CD4-positive, alpha-beta T cell treated with Interleukin-21 for 1 hour (primary cell): ENCODE measurements around the gene DMKN.

Experiments
- DNase-seq: peaks from one replicate; pipeline ENCODE4 v3.0.0-alpha.2; 2020

DMKN gene

GRCh38 chr19:35513628-35514281, at the start of gene DMKN:
DMKN (minus strand) TSS chr19:35513649; CDS start chr19:35513475, 174 bp downstream.
- DNase-seq = no peak

DNA sequence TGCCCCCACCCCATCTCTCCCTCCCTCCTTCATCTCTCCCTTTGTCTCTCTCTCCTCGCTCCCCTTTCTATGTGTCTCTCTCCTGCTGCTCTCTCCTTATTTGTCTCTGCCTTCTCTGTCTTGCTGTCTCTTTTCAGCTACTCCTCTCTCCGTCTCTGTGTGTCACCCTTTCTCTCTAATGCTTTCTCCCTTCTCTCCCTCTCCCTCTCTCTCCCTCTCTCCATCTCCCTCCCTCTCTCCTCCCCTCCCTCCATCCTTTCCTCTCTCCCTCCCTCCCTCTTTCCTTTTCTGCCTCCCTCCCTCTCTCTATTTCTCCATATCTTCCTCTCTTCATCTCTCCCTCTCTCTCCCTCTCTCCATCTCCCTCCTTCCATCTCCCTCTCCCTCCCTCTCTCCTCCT, 49.3 kb upstream of the DMKN start:
- no peak for DNase-seq

DNA sequence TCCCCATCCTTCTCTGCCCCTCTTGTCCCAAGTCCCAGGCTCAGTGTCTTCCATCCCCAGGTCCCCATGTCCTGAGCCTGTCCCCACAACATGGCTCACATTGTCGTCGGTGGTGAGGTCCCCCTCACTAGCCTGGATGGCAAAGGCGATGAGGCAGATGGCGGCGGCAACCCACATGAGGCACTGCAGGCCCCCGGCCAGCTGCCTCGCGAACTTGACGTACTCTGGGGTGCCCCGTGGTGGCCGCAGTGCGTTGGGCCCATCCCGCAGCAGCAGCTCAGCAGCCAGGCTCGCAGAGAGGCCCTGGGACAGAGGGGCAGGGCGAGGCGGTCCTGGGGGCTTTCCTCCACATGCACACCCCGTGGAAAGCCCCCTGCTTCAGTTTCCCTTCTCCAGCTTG, 48.9 kb upstream of the DMKN start:
- DNase-seq = no peak

DNA sequence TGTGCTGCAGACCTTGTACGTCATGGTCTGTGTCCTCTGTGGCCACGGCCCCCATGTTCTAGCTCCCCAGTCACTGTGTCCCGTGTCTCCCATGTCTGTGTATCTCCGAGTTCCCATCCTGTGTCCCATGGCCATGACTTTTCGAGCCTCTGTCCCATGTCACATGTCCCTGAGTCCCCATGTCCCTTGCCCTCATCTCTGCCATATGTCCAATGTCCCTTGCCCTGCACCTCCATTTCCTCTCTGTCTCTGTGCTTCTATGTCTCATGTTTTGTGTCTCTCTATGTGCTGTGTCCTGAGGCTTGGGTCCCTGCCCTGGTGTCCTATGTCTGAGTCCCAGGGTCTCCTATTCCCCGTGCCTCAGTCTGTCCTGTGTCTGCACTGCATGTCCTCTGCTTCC, 48.0 kb upstream of the DMKN start:
- DNase-seq = no peak

GRCh38 chr19:35560677-35561076, 47.2 kb upstream of the DMKN start:
- no peak for DNase-seq

DNA sequence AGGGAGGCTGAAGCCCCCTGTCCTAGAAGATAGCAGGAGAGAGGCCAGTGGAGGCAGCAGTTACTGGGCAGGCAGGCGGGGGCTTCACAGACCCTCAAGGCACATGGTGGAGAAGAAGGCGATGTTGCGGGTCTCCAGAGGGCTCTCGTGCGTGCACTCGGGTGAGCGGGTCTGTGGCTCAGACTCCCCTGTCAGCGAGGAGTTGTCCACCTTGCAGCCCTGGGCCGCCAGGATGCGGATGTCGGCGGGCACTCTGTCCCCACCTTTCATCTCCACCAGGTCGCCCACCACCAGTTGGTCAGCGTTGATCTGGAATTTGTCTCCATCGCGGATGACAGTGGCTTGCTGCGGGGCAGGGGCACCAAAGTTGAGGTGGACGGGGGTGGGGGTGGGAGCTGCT, 46.8 kb upstream of the DMKN start:
- DNase-seq = no peak

DNA sequence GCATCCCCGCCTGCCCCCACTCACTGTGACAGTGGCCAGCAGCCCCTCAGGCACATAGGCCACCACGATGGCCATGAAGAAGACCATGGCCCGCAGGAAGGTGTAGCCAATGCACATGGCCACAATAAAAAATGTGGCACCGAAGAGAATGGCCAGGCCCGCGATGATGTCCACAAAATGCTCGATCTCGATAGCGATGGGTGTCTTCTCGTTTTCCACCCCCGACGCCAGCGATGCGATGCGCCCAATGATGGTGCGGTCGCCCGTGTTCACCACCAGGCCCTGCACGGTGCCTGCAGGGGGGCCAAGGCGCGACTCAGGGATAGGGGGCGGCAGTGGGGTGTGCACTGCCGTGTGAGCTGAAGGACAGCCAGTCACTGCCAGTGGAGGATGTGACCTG, 46.3 kb upstream of the DMKN start:
- DNase-seq = no peak

GRCh38 chr19:35559281-35559659, 45.8 kb upstream of the DMKN start:
- no peak for DNase-seq

DNA sequence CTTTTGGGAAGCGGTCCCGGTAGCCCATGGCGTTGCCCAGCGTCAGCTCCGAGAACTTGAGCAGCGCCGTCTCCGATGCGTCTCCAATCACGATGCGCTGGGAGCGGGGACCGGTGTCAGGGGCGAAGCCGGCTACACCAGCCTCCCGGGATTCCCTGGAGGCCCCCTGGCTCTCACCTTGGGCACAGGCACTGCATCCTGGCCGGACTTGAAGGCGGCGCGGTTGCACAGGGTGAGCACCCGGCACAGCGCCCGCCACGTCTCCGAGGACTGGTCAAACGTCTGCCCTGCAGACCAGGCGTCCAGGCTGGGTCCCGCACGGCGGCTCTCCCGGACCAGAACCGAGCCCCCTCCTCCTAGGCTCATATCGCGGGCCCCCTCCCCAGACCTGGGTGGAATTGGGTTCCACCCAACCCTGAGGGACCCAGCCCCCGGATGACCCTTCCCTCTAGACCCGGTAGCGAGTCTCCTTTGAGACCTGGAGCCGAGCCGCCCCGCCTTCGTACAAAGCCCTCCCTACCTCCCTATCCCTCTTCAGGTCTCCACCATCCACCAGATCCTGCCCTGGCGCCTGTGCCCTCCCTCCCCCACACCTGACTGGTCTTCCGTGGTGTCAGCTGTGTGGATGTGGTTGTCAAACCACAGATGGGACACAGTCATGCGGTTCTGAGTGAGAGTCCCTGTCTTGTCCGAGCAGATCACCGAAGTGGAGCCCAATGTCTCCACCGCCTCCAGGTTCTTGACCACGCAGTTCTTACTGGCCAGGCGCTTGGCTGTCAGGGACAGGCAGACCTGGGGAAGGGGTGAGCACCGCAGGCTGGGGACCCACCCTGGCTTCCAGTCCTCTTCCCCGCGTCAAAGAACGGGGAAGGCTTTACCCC, 45.2 kb upstream of the DMKN start:
- DNase-seq = no peak

DNA sequence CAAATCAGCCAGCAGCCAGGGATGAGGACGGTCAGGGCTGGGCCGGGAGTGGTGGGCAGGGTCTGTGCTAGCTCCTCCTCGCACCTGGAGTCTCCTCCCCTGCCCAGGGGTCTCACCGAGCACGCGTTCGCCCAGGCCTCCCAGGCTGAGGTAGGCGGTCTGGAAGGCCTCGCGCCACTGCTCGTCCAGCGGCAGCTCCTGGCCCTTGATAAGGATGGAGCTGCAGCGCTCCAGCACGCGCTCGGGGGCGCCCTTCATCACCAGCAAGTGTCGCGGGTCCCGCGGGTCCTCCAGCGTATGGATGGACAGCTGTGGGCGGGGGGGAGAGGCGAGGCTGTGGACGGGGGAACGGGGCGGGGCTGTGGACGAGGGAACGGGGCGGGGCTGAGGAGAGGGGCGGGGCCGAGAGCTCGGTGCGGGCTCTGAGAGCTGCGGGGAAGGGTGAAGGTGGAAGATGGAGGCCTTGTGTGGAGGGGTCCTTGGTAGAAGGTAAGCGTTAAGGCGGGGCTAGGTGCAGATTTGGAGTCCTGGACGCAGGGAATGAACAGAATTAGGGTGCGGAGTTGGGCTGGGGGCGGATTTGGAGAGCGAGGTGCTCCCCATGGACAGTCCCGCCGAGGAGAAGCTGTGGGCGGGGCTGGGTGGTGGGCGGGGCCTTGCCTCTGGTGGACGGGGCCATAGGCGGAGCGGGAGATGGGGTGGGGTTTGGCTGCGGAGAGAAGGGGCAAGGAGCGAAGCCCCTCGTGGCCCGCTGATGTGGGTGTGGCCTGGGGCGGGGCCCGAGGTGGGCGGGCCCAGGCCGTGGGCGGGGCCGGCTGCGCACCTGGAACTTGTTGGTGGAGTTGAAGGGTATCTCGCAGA, 44.3 kb upstream of the DMKN start:
- peak; percentile 55 for DNase-seq

DNA sequence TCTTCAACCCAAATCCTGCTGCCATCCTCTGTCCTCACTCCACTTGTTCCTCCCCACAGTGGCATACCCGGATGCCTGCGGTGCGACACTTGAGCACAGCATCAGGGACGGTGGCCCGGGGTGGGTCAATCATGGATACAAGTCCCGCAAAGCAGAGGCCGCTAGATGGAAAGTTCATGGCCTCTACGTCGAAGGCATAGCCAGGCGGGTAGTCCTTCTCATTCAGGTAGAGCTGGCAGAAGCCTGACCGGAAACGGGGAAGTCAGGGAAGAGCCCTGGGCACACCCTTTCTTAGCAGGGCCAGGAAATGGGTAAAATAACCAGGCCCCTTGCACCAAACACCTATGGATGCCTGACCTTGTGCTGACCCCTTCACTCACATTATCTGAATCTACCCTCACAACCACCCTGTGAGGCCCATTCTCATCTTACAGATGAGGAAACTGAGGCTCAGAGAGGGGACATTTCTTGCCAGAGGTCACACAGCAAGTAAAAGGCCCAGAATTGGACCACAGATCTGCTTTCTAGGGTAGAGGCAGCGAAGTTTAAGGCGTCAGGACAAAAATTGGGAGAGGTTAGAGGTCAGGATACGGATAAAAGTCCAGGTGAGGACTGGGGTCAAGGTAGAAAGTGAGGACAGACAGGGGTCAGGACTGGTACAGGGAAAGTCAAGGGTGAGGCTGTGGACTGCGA, 43.5 kb upstream of the DMKN start:
- no peak for DNase-seq

- DNase-seq = no peak
These were observed 42.7 kb upstream of the DMKN start for GRCh38 chr19:35556025-35556590.

DNA sequence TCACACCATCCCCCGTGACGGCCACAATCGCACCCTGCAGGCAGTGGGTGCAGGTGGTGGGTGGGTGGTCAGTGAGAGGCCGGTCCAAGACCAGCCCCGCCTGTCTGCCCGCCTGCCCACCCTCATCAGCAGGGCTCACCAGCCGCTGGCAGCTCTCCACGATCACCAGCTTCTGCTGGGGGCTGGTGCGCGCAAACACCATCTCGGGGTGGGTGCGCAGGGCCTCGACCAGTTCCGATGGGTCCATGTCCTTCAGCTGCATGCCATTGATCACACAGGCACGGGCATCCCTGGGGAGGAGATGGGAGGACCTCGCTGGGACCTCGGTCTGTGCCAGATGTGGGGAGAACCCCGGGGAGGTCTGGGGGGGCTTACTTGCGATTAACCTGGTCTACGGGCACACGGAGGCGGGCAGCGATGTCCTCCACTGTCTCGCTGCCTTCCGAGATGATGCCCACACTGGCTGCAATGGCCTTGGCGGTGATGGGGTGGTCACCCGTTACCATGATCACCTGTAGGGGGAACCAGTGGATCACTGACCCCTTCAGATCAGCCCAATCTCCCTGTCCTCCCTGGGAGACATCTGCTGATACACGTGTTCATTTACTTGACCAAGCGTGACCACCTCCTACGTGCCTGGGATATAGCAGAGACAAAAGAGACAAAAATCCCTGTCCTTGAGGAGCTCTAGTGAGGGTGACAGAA, 42.0 kb upstream of the DMKN start:
- DNase-seq = no peak

DNA sequence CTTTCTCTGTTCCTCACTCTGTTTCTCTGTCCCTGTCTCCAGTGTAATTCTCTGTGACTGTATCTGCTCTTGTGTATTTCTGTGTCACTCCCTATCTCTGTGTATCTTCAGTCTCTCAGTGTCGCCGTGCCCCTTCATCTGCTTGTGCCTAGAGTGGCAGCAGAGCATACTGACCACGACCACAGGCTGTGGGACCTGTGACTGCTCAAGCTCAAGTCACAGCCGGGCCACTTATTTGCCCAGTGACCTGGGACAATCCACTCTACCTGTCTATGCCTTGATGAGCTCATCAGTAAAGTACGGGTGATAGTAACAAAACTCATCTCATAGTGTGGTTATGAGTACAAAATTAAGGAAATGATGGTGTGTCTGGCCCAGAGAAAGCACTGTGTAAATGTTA, 40.6 kb upstream of the DMKN start:
- DNase-seq = no peak

- DNase-seq = no peak
These were observed 40.0 kb upstream of the DMKN start for GRCh38 chr19:35553385-35554000.

GRCh38 chr19:35552534-35553384, 39.3 kb upstream of the DMKN start:
- no peak for DNase-seq

DNA sequence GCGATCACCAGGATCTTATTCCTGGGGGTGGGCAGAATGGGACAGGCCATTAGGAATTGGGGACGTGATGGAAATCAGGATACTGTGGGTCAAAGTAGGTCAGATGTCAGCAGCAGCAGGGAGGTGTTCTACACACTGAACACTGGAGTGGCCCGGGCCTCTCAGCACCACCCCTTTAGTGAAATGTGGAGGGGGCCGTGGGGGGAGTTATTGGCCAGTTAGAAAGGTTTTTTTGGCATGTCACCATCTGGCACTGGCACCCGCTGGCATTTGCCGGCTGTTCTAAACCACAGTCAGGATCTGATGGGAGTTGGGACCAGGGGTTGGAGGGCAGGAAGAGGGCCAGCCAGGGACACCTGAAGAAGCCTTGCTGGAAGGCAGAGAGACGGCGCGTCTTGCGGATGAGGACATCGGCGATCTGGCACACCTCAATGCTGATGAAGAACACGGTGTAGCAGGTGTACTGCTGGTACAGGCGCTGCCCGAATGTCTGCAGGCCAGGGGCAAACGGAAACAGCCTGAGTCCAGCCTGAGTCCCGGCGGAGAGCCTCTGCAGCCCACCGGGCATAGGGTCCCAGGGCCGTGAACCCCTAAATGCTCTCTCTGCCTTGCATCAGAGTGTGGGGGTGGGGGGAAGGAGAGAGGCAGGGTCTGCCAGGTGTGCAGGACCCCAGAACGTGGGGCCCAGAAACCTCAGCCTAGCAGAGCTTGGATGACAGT, 37.8 kb upstream of the DMKN start:
- no peak for DNase-seq

- DNase-seq = no peak
These were observed 36.6 kb upstream of the DMKN start for GRCh38 chr19:35549879-35550523.

DNA sequence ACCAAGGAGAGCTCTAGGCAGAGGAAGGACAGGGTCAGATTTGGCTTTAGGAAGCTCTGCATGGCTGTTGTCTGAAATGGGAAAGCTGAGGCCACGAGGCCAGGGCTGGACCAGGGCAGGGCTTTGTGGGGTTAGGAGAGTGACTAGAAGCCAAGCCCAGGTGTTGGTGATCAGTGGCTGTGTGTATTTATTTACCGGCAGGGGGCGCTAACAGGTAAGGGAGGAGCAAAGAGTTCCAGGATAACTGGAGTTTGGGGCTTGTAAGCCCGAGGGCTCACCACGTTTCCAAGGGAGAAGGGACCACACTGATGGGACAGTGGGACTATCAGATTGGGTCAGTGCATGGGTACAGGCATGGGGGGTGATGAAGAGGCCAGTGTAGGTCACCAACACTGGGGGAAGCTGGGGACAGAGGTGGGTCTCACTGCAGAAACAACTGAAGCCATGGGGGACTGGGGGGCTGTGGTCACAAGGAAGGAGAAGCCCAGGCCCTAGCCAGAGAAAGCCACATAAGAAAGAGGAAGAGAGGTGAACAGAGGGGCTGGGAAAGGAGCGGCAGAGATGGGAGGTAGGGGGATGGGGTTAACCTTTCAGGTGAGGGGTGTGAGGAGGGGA, 35.8 kb upstream of the DMKN start:
- DNase-seq = peak; percentile 71
